HEK293 (cell line): Measurements from ENCODE around the gene POM121L2.

Source experiments
- BCL11A ChIP-seq: fragments of 450-650 bp; formaldehyde crosslinking; IDR thresholded peaks from 2 replicates; pipeline ENCODE4 v1.5.1; 2016; ENCODE audit warnings: low read depth, missing biosample characterization, missing genetic modification characterization
- RBAK ChIP-seq: fragments of 450-650 bp; formaldehyde crosslinking; IDR thresholded peaks from 2 replicates; pipeline ENCODE4 v1.5.1; 2016; ENCODE audit warnings: missing biosample characterization, missing genetic modification characterization
- TCF7L2 ChIP-seq: IDR thresholded peaks from 2 replicates; pipeline ENCODE4 v1.6.1; 2011; ENCODE audit warnings: low read depth, mild to moderate bottlenecking, inconsistent platforms, low read length, moderate library complexity, borderline replicate concordance
- ZBTB7A ChIP-seq: fragments of 450-650 bp; formaldehyde crosslinking; IDR thresholded peaks from 2 replicates; pipeline ENCODE4 v1.5.1; 2016; ENCODE audit warnings: low read depth, missing biosample characterization, missing genetic modification characterization
- ZEB2 ChIP-seq: fragments of 450-650 bp; formaldehyde crosslinking; IDR thresholded peaks from 2 replicates; pipeline ENCODE4 v1.5.1; 2016; ENCODE audit warnings: missing biosample characterization, missing genetic modification characterization
- ZFP3 ChIP-seq: fragments of 450-650 bp; formaldehyde crosslinking; IDR thresholded peaks from 2 replicates; pipeline ENCODE4 v1.5.1; 2016; ENCODE audit warnings: low read depth, missing biosample characterization, missing genetic modification characterization
- ZNF114 ChIP-seq: fragments of 450-650 bp; formaldehyde crosslinking; IDR thresholded peaks from 2 replicates; pipeline ENCODE4 v1.5.0; 2017; ENCODE audit warnings: missing biosample characterization, missing genetic modification characterization
- ZNF174 ChIP-seq: fragments of 450-650 bp; formaldehyde crosslinking; IDR thresholded peaks from 2 replicates; pipeline ENCODE4 v1.5.0; 2017; ENCODE audit warnings: missing biosample characterization, mild to moderate bottlenecking, missing genetic modification characterization
- ZNF175 ChIP-seq: fragments of 450-650 bp; formaldehyde crosslinking; IDR thresholded peaks from 2 replicates; pipeline ENCODE4 v1.5.1; 2016; ENCODE audit warnings: missing biosample characterization, missing genetic modification characterization
- ZNF202 ChIP-seq: fragments of 450-650 bp; formaldehyde crosslinking; IDR thresholded peaks from 2 replicates; pipeline ENCODE4 v1.5.1; 2016; ENCODE audit warnings: missing biosample characterization, missing genetic modification characterization, borderline replicate concordance
- ZNF223 ChIP-seq: fragments of 450-650 bp; formaldehyde crosslinking; IDR thresholded peaks from 2 replicates; pipeline ENCODE4 v1.5.1; 2016; ENCODE audit warnings: missing biosample characterization, missing genetic modification characterization
- ZNF248 ChIP-seq: fragments of 450-650 bp; formaldehyde crosslinking; IDR thresholded peaks from 2 replicates; pipeline ENCODE4 v1.5.1; 2017; ENCODE audit warnings: missing biosample characterization, missing genetic modification characterization
- ZNF335 ChIP-seq: fragments of 450-650 bp; formaldehyde crosslinking; conservative IDR thresholded peaks from 2 replicates; pipeline ENCODE4 v1.5.1; 2016; ENCODE audit warnings: missing biosample characterization, missing genetic modification characterization
- ZNF37A ChIP-seq: fragments of 450-650 bp; IDR thresholded peaks from 2 replicates; pipeline ENCODE4 v1.5.1; 2018; ENCODE audit warnings: missing biosample characterization, missing genetic modification characterization
- ZNF404 ChIP-seq: fragments of 450-650 bp; formaldehyde crosslinking; IDR thresholded peaks from 2 replicates; pipeline ENCODE4 v1.5.1; 2017; ENCODE audit warnings: missing biosample characterization, missing genetic modification characterization
- ZNF555 ChIP-seq: fragments of 450-650 bp; formaldehyde crosslinking; conservative IDR thresholded peaks from 2 replicates; pipeline ENCODE4 v1.5.1; 2017; ENCODE audit warnings: missing biosample characterization, mild to moderate bottlenecking, missing genetic modification characterization, inconsistent platforms
- ZNF585B ChIP-seq: fragments of 450-650 bp; formaldehyde crosslinking; IDR thresholded peaks from 2 replicates; pipeline ENCODE4 v1.5.1; 2016; ENCODE audit warnings: missing biosample characterization, missing genetic modification characterization
- ZNF600 ChIP-seq: fragments of 450-650 bp; formaldehyde crosslinking; IDR thresholded peaks from 2 replicates; pipeline ENCODE4 v1.5.1; 2016; ENCODE audit warnings: missing biosample characterization, missing genetic modification characterization
- ZSCAN16 ChIP-seq: fragments of 450-650 bp; formaldehyde crosslinking; IDR thresholded peaks from 2 replicates; pipeline ENCODE4 v1.5.1; 2016; ENCODE audit warnings: missing biosample characterization, missing genetic modification characterization
- ZXDB ChIP-seq: fragments of 450-650 bp; formaldehyde crosslinking; IDR thresholded peaks from 2 replicates; pipeline ENCODE4 v1.5.1; 2016; ENCODE audit warnings: missing biosample characterization, missing genetic modification characterization
- TF ChIP-seq, protein P1 (sequence below): fragments of 450-650 bp; formaldehyde crosslinking; IDR thresholded peaks from 2 replicates; pipeline ENCODE4 v1.5.1; 2016; ENCODE audit warnings: missing biosample characterization, missing genetic modification characterization
- TF ChIP-seq, protein P2 (sequence below): fragments of 450-650 bp; formaldehyde crosslinking; IDR thresholded peaks from 2 replicates; pipeline ENCODE4 v1.5.1; 2016; ENCODE audit warnings: missing biosample characterization, missing genetic modification characterization, borderline replicate concordance
- TF ChIP-seq, protein P3 (sequence below): fragments of 450-650 bp; formaldehyde crosslinking; IDR thresholded peaks from 2 replicates; pipeline ENCODE4 v1.5.1; 2016; ENCODE audit warnings: missing biosample characterization, missing genetic modification characterization
- TF ChIP-seq, protein P4 (sequence below): fragments of 450-650 bp; formaldehyde crosslinking; IDR thresholded peaks from 2 replicates; pipeline ENCODE4 v1.5.0; 2017; ENCODE audit warnings: missing biosample characterization, missing genetic modification characterization, borderline replicate concordance
- TF ChIP-seq, protein P5 (sequence below): fragments of 450-650 bp; formaldehyde crosslinking; IDR thresholded peaks from 2 replicates; pipeline ENCODE4 v1.5.1; 2016; ENCODE audit warnings: missing biosample characterization, missing genetic modification characterization
- TF ChIP-seq, protein P6 (sequence below): fragments of 450-650 bp; formaldehyde crosslinking; IDR thresholded peaks from 2 replicates; pipeline ENCODE4 v1.5.1; 2016; ENCODE audit warnings: missing biosample characterization, missing genetic modification characterization
- TF ChIP-seq, protein P7 (sequence below): fragments of 450-650 bp; formaldehyde crosslinking; IDR thresholded peaks from 2 replicates; pipeline ENCODE4 v1.5.1; 2016; ENCODE audit warnings: missing biosample characterization, missing genetic modification characterization

The POM121L2 gene

DNA sequence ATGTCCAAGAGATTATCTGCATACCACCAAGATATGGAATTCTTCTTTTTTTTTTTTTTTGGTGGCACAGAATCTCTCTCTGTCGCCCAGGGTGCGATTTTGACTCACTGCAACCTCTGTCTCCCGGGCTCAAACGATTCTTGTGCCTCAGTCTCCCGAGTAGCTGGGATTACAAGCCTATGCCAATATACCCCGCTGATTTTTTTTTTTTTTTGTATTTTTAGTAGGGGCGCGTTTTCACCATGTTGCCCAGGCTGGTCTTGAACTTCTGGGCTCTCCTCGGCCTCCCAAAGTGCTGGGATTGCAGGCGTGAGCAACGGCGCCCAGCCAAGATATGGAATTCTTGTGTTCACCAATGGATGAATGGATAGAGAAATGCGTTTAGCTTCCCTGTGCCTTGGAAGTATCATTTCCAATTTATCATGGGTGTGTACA, 31.0 kb downstream of the POM121L2 start (continued):
- TF ChIP-seq, protein P1, sequence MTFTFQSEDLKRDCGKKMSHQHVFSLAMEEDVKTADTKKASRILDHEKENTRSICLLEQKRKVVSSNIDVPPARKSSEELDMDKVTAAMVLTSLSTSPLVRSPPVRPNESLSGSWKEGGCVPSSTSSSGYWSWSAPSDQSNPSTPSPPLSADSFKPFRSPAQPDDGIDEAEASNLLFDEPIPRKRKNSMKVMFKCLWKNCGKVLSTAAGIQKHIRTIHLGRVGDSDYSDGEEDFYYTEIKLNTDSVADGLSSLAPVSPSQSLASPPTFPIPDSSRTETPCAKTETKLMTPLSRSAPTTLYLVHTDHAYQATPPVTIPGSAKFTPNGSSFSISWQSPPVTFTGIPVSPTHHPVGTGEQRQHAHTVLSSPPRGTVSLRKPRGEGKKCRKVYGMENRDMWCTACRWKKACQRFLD, result no peak
- no peak for TF ChIP-seq BCL11A (tag by site-specific recombination)
- TF ChIP-seq TCF7L2, result no peak
- no peak for TF ChIP-seq ZNF555 (tag by site-specific recombination)
- no peak for TF ChIP-seq ZNF404 (tag by site-specific recombination)
- TF ChIP-seq ZNF585B (tag by site-specific recombination), result no peak
- TF ChIP-seq ZBTB7A, result no peak
- no peak for TF ChIP-seq ZSCAN16
- TF ChIP-seq, protein P2, sequence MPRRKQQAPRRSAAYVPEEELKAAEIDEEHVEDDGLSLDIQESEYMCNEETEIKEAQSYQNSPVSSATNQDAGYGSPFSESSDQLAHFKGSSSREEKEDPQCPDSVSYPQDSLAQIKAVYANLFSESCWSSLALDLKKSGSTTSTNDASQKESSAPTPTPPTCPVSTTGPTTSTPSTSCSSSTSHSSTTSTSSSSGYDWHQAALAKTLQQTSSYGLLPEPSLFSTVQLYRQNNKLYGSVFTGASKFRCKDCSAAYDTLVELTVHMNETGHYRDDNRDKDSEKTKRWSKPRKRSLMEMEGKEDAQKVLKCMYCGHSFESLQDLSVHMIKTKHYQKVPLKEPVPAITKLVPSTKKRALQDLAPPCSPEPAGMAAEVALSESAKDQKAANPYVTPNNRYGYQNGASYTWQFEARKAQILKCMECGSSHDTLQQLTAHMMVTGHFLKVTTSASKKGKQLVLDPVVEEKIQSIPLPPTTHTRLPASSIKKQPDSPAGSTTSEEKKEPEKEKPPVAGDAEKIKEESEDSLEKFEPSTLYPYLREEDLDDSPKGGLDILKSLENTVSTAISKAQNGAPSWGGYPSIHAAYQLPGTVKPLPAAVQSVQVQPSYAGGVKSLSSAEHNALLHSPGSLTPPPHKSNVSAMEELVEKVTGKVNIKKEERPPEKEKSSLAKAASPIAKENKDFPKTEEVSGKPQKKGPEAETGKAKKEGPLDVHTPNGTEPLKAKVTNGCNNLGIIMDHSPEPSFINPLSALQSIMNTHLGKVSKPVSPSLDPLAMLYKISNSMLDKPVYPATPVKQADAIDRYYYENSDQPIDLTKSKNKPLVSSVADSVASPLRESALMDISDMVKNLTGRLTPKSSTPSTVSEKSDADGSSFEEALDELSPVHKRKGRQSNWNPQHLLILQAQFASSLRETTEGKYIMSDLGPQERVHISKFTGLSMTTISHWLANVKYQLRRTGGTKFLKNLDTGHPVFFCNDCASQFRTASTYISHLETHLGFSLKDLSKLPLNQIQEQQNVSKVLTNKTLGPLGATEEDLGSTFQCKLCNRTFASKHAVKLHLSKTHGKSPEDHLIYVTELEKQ (tag by site-specific recombination), result no peak
- TF ChIP-seq, protein P3, sequence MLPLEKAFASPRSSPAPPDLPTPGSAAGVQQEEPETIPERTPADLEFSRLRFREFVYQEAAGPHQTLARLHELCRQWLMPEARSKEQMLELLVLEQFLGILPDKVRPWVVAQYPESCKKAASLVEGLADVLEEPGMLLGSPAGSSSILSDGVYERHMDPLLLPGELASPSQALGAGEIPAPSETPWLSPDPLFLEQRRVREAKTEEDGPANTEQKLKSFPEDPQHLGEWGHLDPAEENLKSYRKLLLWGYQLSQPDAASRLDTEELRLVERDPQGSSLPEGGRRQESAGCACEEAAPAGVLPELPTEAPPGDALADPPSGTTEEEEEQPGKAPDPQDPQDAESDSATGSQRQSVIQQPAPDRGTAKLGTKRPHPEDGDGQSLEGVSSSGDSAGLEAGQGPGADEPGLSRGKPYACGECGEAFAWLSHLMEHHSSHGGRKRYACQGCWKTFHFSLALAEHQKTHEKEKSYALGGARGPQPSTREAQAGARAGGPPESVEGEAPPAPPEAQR (tag by site-specific recombination), result no peak
- TF ChIP-seq, protein P4, sequence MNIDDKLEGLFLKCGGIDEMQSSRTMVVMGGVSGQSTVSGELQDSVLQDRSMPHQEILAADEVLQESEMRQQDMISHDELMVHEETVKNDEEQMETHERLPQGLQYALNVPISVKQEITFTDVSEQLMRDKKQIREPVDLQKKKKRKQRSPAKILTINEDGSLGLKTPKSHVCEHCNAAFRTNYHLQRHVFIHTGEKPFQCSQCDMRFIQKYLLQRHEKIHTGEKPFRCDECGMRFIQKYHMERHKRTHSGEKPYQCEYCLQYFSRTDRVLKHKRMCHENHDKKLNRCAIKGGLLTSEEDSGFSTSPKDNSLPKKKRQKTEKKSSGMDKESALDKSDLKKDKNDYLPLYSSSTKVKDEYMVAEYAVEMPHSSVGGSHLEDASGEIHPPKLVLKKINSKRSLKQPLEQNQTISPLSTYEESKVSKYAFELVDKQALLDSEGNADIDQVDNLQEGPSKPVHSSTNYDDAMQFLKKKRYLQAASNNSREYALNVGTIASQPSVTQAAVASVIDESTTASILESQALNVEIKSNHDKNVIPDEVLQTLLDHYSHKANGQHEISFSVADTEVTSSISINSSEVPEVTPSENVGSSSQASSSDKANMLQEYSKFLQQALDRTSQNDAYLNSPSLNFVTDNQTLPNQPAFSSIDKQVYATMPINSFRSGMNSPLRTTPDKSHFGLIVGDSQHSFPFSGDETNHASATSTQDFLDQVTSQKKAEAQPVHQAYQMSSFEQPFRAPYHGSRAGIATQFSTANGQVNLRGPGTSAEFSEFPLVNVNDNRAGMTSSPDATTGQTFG (tag by site-specific recombination), result no peak
- peak; percentile 43 for TF ChIP-seq ZNF600
- peak; percentile 65 for TF ChIP-seq ZNF335 (tag by site-specific recombination)
- TF ChIP-seq, protein P5, sequence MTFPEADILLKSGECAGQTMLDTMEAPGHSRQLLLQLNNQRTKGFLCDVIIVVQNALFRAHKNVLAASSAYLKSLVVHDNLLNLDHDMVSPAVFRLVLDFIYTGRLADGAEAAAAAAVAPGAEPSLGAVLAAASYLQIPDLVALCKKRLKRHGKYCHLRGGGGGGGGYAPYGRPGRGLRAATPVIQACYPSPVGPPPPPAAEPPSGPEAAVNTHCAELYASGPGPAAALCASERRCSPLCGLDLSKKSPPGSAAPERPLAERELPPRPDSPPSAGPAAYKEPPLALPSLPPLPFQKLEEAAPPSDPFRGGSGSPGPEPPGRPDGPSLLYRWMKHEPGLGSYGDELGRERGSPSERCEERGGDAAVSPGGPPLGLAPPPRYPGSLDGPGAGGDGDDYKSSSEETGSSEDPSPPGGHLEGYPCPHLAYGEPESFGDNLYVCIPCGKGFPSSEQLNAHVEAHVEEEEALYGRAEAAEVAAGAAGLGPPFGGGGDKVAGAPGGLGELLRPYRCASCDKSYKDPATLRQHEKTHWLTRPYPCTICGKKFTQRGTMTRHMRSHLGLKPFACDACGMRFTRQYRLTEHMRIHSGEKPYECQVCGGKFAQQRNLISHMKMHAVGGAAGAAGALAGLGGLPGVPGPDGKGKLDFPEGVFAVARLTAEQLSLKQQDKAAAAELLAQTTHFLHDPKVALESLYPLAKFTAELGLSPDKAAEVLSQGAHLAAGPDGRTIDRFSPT (tag by site-specific recombination), result peak; percentile 64
- TF ChIP-seq ZNF202 (tag by site-specific recombination), result no peak
- TF ChIP-seq ZNF174 (tag by site-specific recombination), result no peak
- TF ChIP-seq ZEB2, result no peak
- no peak for TF ChIP-seq ZNF223 (tag by site-specific recombination)
- TF ChIP-seq ZFP3 (tag by site-specific recombination), result no peak
- TF ChIP-seq ZNF114 (tag by site-specific recombination), result no peak
- TF ChIP-seq, protein P6, sequence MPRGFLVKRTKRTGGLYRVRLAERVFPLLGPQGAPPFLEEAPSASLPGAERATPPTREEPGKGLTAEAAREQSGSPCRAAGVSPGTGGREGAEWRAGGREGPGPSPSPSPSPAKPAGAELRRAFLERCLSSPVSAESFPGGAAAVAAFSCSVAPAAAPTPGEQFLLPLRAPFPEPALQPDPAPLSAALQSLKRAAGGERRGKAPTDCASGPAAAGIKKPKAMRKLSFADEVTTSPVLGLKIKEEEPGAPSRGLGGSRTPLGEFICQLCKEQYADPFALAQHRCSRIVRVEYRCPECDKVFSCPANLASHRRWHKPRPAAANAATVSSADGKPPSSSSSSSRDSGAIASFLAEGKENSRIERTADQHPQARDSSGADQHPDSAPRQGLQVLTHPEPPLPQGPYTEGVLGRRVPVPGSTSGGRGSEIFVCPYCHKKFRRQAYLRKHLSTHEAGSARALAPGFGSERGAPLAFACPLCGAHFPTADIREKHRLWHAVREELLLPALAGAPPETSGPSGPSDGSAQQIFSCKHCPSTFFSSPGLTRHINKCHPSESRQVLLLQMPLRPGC, result no peak
- no peak for TF ChIP-seq RBAK (tag by site-specific recombination)
- no peak for TF ChIP-seq ZNF175 (tag by site-specific recombination)
- TF ChIP-seq ZXDB (tag by site-specific recombination), result peak; percentile 19; the same call in 1 of the 2 replicates
- no peak for TF ChIP-seq ZNF248 (tag by site-specific recombination)
- TF ChIP-seq, protein P7, sequence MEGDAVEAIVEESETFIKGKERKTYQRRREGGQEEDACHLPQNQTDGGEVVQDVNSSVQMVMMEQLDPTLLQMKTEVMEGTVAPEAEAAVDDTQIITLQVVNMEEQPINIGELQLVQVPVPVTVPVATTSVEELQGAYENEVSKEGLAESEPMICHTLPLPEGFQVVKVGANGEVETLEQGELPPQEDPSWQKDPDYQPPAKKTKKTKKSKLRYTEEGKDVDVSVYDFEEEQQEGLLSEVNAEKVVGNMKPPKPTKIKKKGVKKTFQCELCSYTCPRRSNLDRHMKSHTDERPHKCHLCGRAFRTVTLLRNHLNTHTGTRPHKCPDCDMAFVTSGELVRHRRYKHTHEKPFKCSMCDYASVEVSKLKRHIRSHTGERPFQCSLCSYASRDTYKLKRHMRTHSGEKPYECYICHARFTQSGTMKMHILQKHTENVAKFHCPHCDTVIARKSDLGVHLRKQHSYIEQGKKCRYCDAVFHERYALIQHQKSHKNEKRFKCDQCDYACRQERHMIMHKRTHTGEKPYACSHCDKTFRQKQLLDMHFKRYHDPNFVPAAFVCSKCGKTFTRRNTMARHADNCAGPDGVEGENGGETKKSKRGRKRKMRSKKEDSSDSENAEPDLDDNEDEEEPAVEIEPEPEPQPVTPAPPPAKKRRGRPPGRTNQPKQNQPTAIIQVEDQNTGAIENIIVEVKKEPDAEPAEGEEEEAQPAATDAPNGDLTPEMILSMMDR (tag by site-specific recombination), result no peak
- no peak for TF ChIP-seq ZNF37A (tag by site-specific recombination)
